Adrenal gland (tissue), 5 donors: ENCODE data around the gene SLC25A21.

Experiments used
- POLR2A ChIP-seq, 2 donors: fragments of 450-650 bp; IDR thresholded peaks; one replicate each; pipeline ENCODE4 v1.6.1; 2017; ENCODE audit warnings: antibody characterized with exemption in 2 of 2, mild to moderate bottlenecking in 2 of 2, moderate library complexity in 1 of 2
- TF ChIP-seq, protein P1 (sequence below), 6 experiments: fragments of 450-650 bp in 4 of 6; fragments of 200-600 bp in 2 of 6; sonication (generic) in 1 of 6; IDR thresholded peaks; 1 replicate in 5 of 6; 2 replicates in 1 of 6; pipeline versions ENCODE4 v1.5.1 to v1.8.0; 2016 to 2021; ENCODE audit warnings: antibody characterized with exemption in 6 of 6, mild to moderate bottlenecking in 2 of 6, moderate library complexity in 1 of 6
- donor health status: DM: no; HTN: no; CAD: no.

DNA sequence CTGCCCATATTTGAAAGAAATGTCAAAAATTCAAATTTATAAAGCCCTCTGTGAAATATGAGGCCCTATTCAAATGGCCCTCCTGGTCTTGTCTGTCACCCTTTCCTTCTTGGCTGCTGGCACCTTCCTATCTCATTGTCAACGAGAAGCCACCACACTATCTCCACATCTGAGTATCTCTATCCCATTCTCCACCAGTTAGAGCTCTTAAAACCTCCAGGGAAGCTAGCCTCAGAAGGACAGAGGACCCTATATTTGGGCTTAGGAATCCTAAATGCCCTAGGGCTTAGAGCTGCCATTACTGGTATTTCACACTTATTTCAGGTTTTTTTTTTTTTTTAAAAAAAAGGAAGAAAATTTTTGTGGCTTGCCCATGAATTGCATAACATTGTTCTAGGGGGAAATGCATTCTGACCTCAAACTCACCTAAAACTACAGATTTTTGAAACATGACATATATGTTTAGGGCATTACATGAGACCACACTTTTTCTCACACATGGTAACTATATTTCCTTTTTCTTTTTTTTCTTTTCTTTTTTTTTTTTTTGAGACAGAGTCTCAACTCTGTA, 25.0 kb downstream of the SLC25A21 start:
- TF ChIP-seq, protein P1, sequence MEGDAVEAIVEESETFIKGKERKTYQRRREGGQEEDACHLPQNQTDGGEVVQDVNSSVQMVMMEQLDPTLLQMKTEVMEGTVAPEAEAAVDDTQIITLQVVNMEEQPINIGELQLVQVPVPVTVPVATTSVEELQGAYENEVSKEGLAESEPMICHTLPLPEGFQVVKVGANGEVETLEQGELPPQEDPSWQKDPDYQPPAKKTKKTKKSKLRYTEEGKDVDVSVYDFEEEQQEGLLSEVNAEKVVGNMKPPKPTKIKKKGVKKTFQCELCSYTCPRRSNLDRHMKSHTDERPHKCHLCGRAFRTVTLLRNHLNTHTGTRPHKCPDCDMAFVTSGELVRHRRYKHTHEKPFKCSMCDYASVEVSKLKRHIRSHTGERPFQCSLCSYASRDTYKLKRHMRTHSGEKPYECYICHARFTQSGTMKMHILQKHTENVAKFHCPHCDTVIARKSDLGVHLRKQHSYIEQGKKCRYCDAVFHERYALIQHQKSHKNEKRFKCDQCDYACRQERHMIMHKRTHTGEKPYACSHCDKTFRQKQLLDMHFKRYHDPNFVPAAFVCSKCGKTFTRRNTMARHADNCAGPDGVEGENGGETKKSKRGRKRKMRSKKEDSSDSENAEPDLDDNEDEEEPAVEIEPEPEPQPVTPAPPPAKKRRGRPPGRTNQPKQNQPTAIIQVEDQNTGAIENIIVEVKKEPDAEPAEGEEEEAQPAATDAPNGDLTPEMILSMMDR (IDR thresholded peaks at IDR 0.05), result no peak
- no peak for TF ChIP-seq POLR2A (IDR thresholded peaks at IDR 0.05)
